Left lung (tissue), 10 donors: ENCODE data around the gene PIAS2. TPM values are rescaled to one million over a fixed set of nuclear protein-coding genes. Genes with fewer than 3 reads are reported as not detected.

Experiments
- ATAC-seq: fragments of 200-7000 bp; cut with Tn5 transposase; one replicate; pipeline ENCODE4 v1.9.1; 2020; ENCODE audit warnings: moderate library complexity
- DNase-seq, 4 donors: peaks; one replicate each; pipeline ENCODE4 v3.0.0-alpha.2; 2013 to 2020
- H3K27ac ChIP-seq, 2 donors: fragments of 200-600 bp; sonication (generic) in 1 of 2; one replicate each; pipeline versions ENCODE4 v1.5.0 to v1.8.0; 2020 to 2021
- H3K27me3 ChIP-seq, 2 donors: fragments of 200-600 bp; sonication (generic) in 1 of 2; one replicate each; pipeline versions ENCODE4 v1.5.0 to v1.8.0; 2020 to 2021
- H3K36me3 ChIP-seq, 2 donors: fragments of 200-600 bp; sonication (generic) in 1 of 2; one replicate each; pipeline versions ENCODE4 v1.5.0 to v1.8.0; 2020 to 2021
- H3K4me1 ChIP-seq, 2 donors: fragments of 200-600 bp; one replicate each; pipeline ENCODE4 v1.8.0; 2021
- H3K4me3 ChIP-seq, 2 donors: fragments of 200-600 bp; sonication (generic) in 1 of 2; one replicate each; pipeline versions ENCODE4 v1.5.0 to v1.8.0; 2020 to 2021; ENCODE audit warnings: mild to moderate bottlenecking in 1 of 2
- H3K9me3 ChIP-seq, 2 donors: fragments of 200-600 bp; sonication (generic) in 1 of 2; one replicate each; pipeline versions ENCODE4 v1.5.0 to v1.8.0; 2020 to 2021
- CTCF ChIP-seq, 2 donors: fragments of 200-600 bp; sonication (generic) in 1 of 2; IDR thresholded peaks; one replicate each; pipeline versions ENCODE4 v1.5.0 to v1.8.0; 2021; ENCODE audit warnings: antibody characterized with exemption in 2 of 2
- intact Hi-C, 2 donors: fragments of 100-400 bp; cut with DNase I; formaldehyde crosslinking; loops; one replicate each; pipeline versions ENCODE4 v1.11.2 to v1.14.2; 2022
- polyA plus RNA-seq, 6 donors: library from polyadenylated mRNA; unstranded; fragments of 120-200 nt; gene quantifications; one replicate each; pipeline ENCODE4 v1.2.1, GENCODE V29; 2013; ENCODE audit not compliant: insufficient read length in 6 of 6
- total RNA-seq, 2 donors: library from RNA; stranded (reverse); fragmentation: NEBNext Ultra II Directional; extraction: Animal tissue kit (Norgen Biotek cat#: 25700); gene quantifications; one replicate each; pipeline ENCODE4 v1.2.1, GENCODE V29; 2021
- donor health status: DM: no; HTN: yes; CAD: no.
- donor health status: DM: no; HTN: no; CAD: no.

Gene PIAS2
- total and polyA plus RNA-seq, 8 donors = 20.0 to 31.3 (median 22.1) TPM

GRCh38 chr18:46794607-46795006 lies 122.7 kb downstream of the PIAS2 start:
- no peak for ATAC-seq
- H3K9me3 ChIP-seq = peaks cover 0 to 3% of the 10 kb centered on the region in 2 donors
- no peak overlapping the region for H3K4me3 ChIP-seq
- H3K27ac ChIP-seq = no peak overlapping the region
- intact Hi-C loops = no loop called here
- H3K4me1 ChIP-seq = no peaks in the 10 kb centered on the region
- H3K36me3 ChIP-seq = no peaks in the 10 kb centered on the region
- H3K27me3 ChIP-seq = no peaks in the 10 kb centered on the region
- TF ChIP-seq CTCF (IDR thresholded peaks at IDR 0.05) = no peak
- DNase-seq = no peak

- intact Hi-C loops = no loop called here
- peaks cover 0 to 3% of the 10 kb centered on the region in 2 donors for H3K9me3 ChIP-seq
- ATAC-seq (no peak), DNase-seq (no peak)
- H3K4me1 ChIP-seq = no peaks in the 10 kb centered on the region
- no peak overlapping the region for H3K27ac ChIP-seq
- H3K36me3 ChIP-seq = no peaks in the 10 kb centered on the region
- H3K4me3 ChIP-seq = no peak overlapping the region
- H3K27me3 ChIP-seq = no peaks in the 10 kb centered on the region
- TF ChIP-seq CTCF (IDR thresholded peaks at IDR 0.05) = no peak
Measured at GRCh38 chr18:46793565-46793964, 123.7 kb downstream of the PIAS2 start.

- Histone ChIP-seq H3K27ac (no peak overlapping the region), H3K36me3 (no peaks in the 10 kb centered on the region), H3K27me3 (no peaks in the 10 kb centered on the region), H3K4me3 (no peak overlapping the region), H3K4me1 (no peaks in the 10 kb centered on the region), H3K9me3 (peaks cover 0 to 14% of the 10 kb centered on the region in 2 donors)
- DNase-seq (no peak), ATAC-seq (no peak)
- no peak for TF ChIP-seq CTCF (IDR thresholded peaks at IDR 0.05)
- intact Hi-C loops = no loop called here
Measured at GRCh38 chr18:46789088-46789487, 128.2 kb downstream of the PIAS2 start.

GRCh38 chr18:46787674-46788073 lies 129.6 kb downstream of the PIAS2 start:
- no peak overlapping the region for H3K4me3 ChIP-seq
- no peaks in the 10 kb centered on the region for H3K27me3 ChIP-seq
- H3K9me3 ChIP-seq = peaks cover 0 to 14% of the 10 kb centered on the region in 2 donors
- intact Hi-C loops = no loop called here
- H3K4me1 ChIP-seq = no peaks in the 10 kb centered on the region
- DNase-seq (no peak), ATAC-seq (no peak)
- no peak overlapping the region for H3K27ac ChIP-seq
- H3K36me3 ChIP-seq = no peaks in the 10 kb centered on the region
- TF ChIP-seq CTCF (IDR thresholded peaks at IDR 0.05) = no peak

GRCh38 chr18:46772357-46772756 lies 144.9 kb downstream of the PIAS2 start:
- intact Hi-C loops = no loop called here
- Histone ChIP-seq H3K36me3 (no peaks in the 10 kb centered on the region), H3K27me3 (no peaks in the 10 kb centered on the region), H3K27ac (no peak overlapping the region), H3K4me1 (no peaks in the 10 kb centered on the region), H3K9me3 (no peaks in the 10 kb centered on the region), H3K4me3 (no peak overlapping the region)
- DNase-seq (no peak), ATAC-seq (no peak)
- TF ChIP-seq CTCF (IDR thresholded peaks at IDR 0.05) = no peak
